Natural killer cell treated with Interleukin-12 subunit alpha and Interleukin-12 subunit beta and Interleukin-15 and Interleukin-18, amount 100 ng/mL, for 72 hours (primary cell): ENCODE results near the gene GOLPH3. TPM values are rescaled to one million over a fixed set of nuclear protein-coding genes. Genes with fewer than 3 reads are reported as not detected.

Experiments
- ATAC-seq, 2 donors: fragments of 150-1000 bp; cut with Tn5 transposase in 1 of 2; sonication (Bioruptor Pico), chemical (Tn5 transposase) in 1 of 2; 2 replicates each; pipeline ENCODE4 v1.10.0; 2021
- DNase-seq: peaks from one replicate; pipeline ENCODE4 v3.0.0; 2022; ENCODE audit warnings: low spot score
- H3K27ac Mint-ChIP-seq, 2 donors: 1 replicate in 1 of 2; 2 replicates in 1 of 2; pipeline ENCODE4 v1.8.0; 2022; ENCODE audit warnings: mixed read lengths in 2 of 2, mild to moderate bottlenecking in 1 of 2, moderate library complexity in 1 of 2
- H3K27me3 Mint-ChIP-seq, 2 donors: 1 replicate in 1 of 2; 2 replicates in 1 of 2; pipeline ENCODE4 v1.8.0; 2022; ENCODE audit warnings: mixed read lengths in 2 of 2
- H3K36me3 Mint-ChIP-seq: one replicate; pipeline ENCODE4 v1.8.0; 2022; ENCODE audit warnings: mixed read lengths
- H3K4me1 Mint-ChIP-seq, 2 donors: 1 replicate in 1 of 2; 2 replicates in 1 of 2; pipeline ENCODE4 v1.8.0; 2022; ENCODE audit warnings: low read depth in 2 of 2, mixed read lengths in 2 of 2, mild to moderate bottlenecking in 1 of 2
- H3K4me3 Mint-ChIP-seq: one replicate; pipeline ENCODE4 v1.8.0; 2022; ENCODE audit warnings: mixed read lengths
- H3K9me3 Mint-ChIP-seq: 2 replicates; pipeline ENCODE4 v1.8.0; 2022; ENCODE audit warnings: mixed read lengths
- total RNA-seq, 2 donors: library from RNA; stranded (reverse); gene quantifications; one replicate each; pipeline ENCODE4 v1.2.3, GENCODE V29; 2022

Gene GOLPH3
- total RNA-seq, 2 donors from 2014 or later: 72.5 to 86.7 TPM

DNA sequence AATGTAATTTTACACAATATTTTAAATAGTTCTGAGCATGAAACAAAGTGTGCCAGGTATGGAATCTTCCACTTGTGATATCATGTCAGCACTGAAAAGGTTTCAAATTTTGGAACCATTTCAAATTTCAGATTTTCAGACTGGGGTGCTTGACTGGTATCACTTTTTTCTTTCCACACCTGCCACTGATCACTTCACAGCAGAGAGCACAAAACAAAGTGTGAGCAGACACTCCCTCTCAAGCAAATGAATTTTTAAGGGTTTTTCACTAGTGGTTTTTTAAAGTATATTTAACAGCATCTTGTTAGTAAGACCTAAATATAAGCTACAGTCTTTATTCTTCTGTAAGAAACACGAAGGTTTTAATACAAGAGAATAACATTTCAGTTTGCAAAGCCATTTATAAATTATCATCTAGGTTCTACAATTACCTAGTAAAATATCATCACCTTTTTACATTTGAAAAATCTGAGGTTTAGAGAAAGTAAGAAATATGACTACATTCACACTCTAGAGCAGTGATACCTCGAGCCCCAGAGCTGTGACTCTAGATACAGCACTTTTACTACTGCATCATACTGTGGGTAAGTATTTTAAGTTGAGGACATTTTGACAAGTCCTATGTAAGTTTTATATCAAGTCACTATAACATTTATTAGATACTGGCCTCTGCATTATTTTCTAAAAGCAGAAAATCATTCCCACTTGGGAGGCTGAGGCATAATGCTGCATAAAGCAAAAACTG is 14.6 kb downstream of the GOLPH3 start:
- no peak overlapping the region for H3K4me3 Mint-ChIP-seq
- ATAC-seq (peak in 1 of 2 donors; percentile 59), DNase-seq (no peak)
- H3K4me1 Mint-ChIP-seq: peaks cover 18 to 21% of the 10 kb centered on the region in 2 donors
- H3K27ac Mint-ChIP-seq: no peak overlapping the region
- H3K9me3 Mint-ChIP-seq: no peaks in the 10 kb centered on the region
- no peaks in the 10 kb centered on the region for H3K36me3 Mint-ChIP-seq
- H3K27me3 Mint-ChIP-seq: no peaks in the 10 kb centered on the region

GRCh38 chr5:32158679-32158975 is 15.5 kb downstream of the GOLPH3 start:
- H3K27me3 Mint-ChIP-seq: no peaks in the 10 kb centered on the region
- no peak overlapping the region for H3K4me3 Mint-ChIP-seq
- no peak for ATAC-seq
- H3K36me3 Mint-ChIP-seq: no peaks in the 10 kb centered on the region
- H3K27ac Mint-ChIP-seq: no peak overlapping the region
- DNase-seq: no peak
- H3K4me1 Mint-ChIP-seq: peaks cover 17 to 20% of the 10 kb centered on the region in 2 donors
- no peaks in the 10 kb centered on the region for H3K9me3 Mint-ChIP-seq

DNA sequence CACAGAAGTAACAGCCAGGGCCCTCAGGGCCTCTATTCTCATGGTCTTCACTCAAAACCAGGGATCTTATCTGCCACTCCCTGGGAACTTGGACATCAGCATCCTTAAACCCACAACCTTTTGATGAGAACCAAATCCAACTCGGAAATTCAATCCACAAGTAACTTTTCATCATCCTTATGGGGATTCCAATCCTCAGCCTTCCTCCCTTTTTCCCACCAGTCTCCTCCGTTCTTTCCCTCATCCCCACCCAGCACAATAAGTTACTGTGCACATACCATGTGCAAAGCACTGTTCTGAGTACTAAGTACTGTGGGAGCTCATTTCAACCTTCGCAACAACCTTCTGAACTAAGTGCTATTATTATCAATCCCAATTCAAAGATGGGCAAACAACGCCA is 17.0 kb downstream of the GOLPH3 start:
- ATAC-seq: no peak
- Mint-ChIP-seq H3K4me1 (peaks cover 24% of the 10 kb centered on the region in 2 donors), H3K4me3 (no peak overlapping the region), H3K36me3 (no peaks in the 10 kb centered on the region), H3K27me3 (no peaks in the 10 kb centered on the region), H3K9me3 (no peaks in the 10 kb centered on the region), H3K27ac (no peak overlapping the region)
- DNase-seq: no peak

DNA sequence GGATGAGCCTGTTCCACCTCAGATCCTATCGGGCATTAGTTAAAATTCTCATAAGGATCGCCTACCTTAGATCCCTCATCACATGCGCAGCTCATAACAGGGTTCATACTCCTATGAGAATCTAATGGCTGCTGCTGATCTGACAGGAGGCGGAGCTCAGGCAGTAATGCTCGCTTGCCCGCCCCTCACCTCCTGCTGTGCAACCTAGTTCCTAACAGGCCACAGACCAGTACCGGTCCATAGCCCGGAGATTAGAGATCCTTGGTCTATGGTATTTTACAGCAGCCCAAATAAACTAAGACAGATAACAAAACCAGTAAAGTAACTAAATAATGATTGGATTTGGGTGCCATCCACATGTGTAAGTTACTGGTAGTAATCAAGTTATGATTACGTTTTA is 17.5 kb downstream of the GOLPH3 start:
- Mint-ChIP-seq H3K4me3 (no peak overlapping the region), H3K27me3 (no peaks in the 10 kb centered on the region), H3K27ac (no peak overlapping the region), H3K9me3 (no peaks in the 10 kb centered on the region), H3K4me1 (peaks cover 27 to 28% of the 10 kb centered on the region in 2 donors), H3K36me3 (no peaks in the 10 kb centered on the region)
- ATAC-seq (no peak), DNase-seq (no peak)

GRCh38 chr5:32155211-32155610 is 18.9 kb downstream of the GOLPH3 start:
- H3K4me1 Mint-ChIP-seq: peaks cover 21 to 24% of the 10 kb centered on the region in 2 donors
- DNase-seq: no peak
- ATAC-seq: no peak
- no peak overlapping the region for H3K4me3 Mint-ChIP-seq
- no peak overlapping the region for H3K27ac Mint-ChIP-seq
- H3K9me3 Mint-ChIP-seq: no peaks in the 10 kb centered on the region
- no peaks in the 10 kb centered on the region for H3K36me3 Mint-ChIP-seq
- no peaks in the 10 kb centered on the region for H3K27me3 Mint-ChIP-seq

DNA sequence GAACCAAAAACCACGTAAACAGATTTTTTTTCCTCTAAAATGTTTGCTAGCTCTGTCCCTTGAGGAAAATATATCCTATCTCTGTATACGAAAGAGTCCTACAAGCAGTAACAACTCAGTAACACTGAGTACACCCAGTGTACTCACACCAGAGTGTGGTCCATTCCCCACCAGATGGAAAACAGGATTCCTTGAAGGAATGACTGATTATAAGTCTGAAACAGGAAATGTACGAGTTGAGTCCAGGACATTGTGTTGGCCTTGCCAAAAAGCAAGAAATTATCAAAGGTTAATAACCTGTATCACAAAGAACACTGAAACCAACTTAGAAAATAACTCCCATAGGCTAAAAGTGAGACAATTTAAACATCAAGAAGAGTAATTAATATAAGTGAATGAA is 20.4 kb downstream of the GOLPH3 start:
- H3K27me3 Mint-ChIP-seq: no peaks in the 10 kb centered on the region
- no peak for DNase-seq
- ATAC-seq: no peak
- H3K9me3 Mint-ChIP-seq: no peaks in the 10 kb centered on the region
- no peak overlapping the region for H3K4me3 Mint-ChIP-seq
- H3K36me3 Mint-ChIP-seq: no peaks in the 10 kb centered on the region
- H3K27ac Mint-ChIP-seq: no peak overlapping the region
- H3K4me1 Mint-ChIP-seq: peaks cover 26 to 29% of the 10 kb centered on the region in 2 donors

GRCh38 chr5:32151198-32151597 is 22.9 kb downstream of the GOLPH3 start:
- H3K27me3 Mint-ChIP-seq: no peaks in the 10 kb centered on the region
- no peaks in the 10 kb centered on the region for H3K36me3 Mint-ChIP-seq
- peaks cover 34 to 36% of the 10 kb centered on the region in 2 donors for H3K4me1 Mint-ChIP-seq
- no peak for DNase-seq
- H3K4me3 Mint-ChIP-seq: no peak overlapping the region
- ATAC-seq: no peak
- peak overlapping the region in 1 of 2 donors; percentile 64 for H3K27ac Mint-ChIP-seq
- no peaks in the 10 kb centered on the region for H3K9me3 Mint-ChIP-seq

- Mint-ChIP-seq H3K9me3 (no peaks in the 10 kb centered on the region), H3K27ac (peak overlapping the region in 1 of 2 donors; percentile 64), H3K4me3 (no peak overlapping the region), H3K4me1 (peaks cover 36 to 41% of the 10 kb centered on the region in 2 donors), H3K27me3 (no peaks in the 10 kb centered on the region), H3K36me3 (no peaks in the 10 kb centered on the region)
- DNase-seq (no peak), ATAC-seq (no peak)
Observed at GRCh38 chr5:32150366-32150765, 23.8 kb downstream of the GOLPH3 start.

DNA sequence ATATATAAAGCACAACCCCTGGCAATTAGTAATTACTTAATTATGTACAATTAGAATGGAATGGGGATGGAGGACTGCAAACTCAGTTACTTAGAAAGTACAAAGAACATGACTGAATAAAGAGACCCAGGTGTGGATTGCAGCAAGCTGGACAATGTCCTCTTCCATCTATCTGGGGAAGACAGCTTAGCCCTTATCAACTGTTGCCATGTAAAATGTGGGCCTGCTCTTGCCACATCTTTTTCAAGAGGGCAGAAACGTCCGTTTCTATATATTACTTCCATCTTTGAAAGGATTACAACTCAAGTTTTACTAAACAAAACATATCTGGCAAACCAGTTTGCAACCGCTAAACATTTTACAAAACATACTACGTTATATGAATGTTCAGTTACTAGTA is 26.2 kb downstream of the GOLPH3 start:
- H3K4me3 Mint-ChIP-seq: no peak overlapping the region

GRCh38 chr5:32147236-32147635 is 26.9 kb downstream of the GOLPH3 start:
- DNase-seq (no peak), ATAC-seq (no peak)
- no peak overlapping the region for H3K4me3 Mint-ChIP-seq
- peak overlapping the region; percentile 1 to 79 for H3K27ac Mint-ChIP-seq
- H3K4me1 Mint-ChIP-seq: peaks cover 41% of the 10 kb centered on the region in 2 donors
- H3K27me3 Mint-ChIP-seq: no peaks in the 10 kb centered on the region
- no peaks in the 10 kb centered on the region for H3K36me3 Mint-ChIP-seq
- H3K9me3 Mint-ChIP-seq: no peaks in the 10 kb centered on the region

More for the DNA sequence above, 26.2 kb downstream of the GOLPH3 start:
- no peaks in the 10 kb centered on the region for H3K36me3 Mint-ChIP-seq
- H3K27me3 Mint-ChIP-seq: no peaks in the 10 kb centered on the region
- H3K27ac Mint-ChIP-seq: no peak overlapping the region
- H3K4me1 Mint-ChIP-seq: peaks cover 41 to 43% of the 10 kb centered on the region in 2 donors
- DNase-seq (no peak), ATAC-seq (no peak)
- no peaks in the 10 kb centered on the region for H3K9me3 Mint-ChIP-seq

DNA sequence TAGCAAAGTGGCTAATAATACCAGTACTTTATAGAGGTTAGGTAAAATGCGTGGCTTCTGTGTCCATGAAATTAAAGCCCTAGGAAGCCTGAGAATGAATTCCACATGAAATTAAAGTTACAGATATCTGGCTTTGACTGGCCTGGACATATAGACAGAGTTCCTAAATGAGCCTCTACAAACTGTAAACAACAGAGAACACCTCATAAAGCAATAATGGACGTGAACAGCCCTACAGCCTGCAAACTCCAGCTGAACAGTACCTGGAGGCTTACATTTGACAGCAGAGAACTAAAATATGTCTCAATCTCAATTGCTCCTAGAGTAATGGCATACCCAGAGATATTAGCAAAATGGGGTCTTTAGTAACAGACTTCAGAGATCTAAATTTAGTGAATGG is 28.7 kb downstream of the GOLPH3 start:
- Mint-ChIP-seq H3K36me3 (no peaks in the 10 kb centered on the region), H3K4me1 (peaks cover 34 to 36% of the 10 kb centered on the region in 2 donors), H3K4me3 (no peak overlapping the region), H3K27ac (peak overlapping the region in 1 of 2 donors; percentile 12), H3K27me3 (no peaks in the 10 kb centered on the region), H3K9me3 (no peaks in the 10 kb centered on the region)
- ATAC-seq: no peak
- DNase-seq: no peak

GRCh38 chr5:32144378-32145207 is 29.5 kb downstream of the GOLPH3 start:
- peaks cover 37 to 38% of the 10 kb centered on the region in 2 donors for H3K4me1 Mint-ChIP-seq
- no peaks in the 10 kb centered on the region for H3K27me3 Mint-ChIP-seq
- peaks cover 3% of the 10 kb centered on the region for H3K36me3 Mint-ChIP-seq
- ATAC-seq (no peak), DNase-seq (no peak)
- no peak overlapping the region for H3K4me3 Mint-ChIP-seq
- peak overlapping the region in 1 of 2 donors; percentile 12 for H3K27ac Mint-ChIP-seq
- no peaks in the 10 kb centered on the region for H3K9me3 Mint-ChIP-seq

GRCh38 chr5:32143617-32144377 is 30.3 kb downstream of the GOLPH3 start:
- Mint-ChIP-seq H3K36me3 (peaks cover 4% of the 10 kb centered on the region), H3K4me3 (no peak overlapping the region), H3K27ac (peak overlapping the region in 1 of 2 donors; percentile 12), H3K9me3 (no peaks in the 10 kb centered on the region), H3K4me1 (peaks cover 37 to 38% of the 10 kb centered on the region in 2 donors), H3K27me3 (no peaks in the 10 kb centered on the region)
- DNase-seq (no peak), ATAC-seq (no peak)
